ENCODE data around the gene ZDHHC17.
"Not testable (repeated sequence)": the region's sequence is repeated elsewhere in the genome, so short reads cannot be mapped to it uniquely, and the experiment has no call there.

ZDHHC17 gene

DNA sequence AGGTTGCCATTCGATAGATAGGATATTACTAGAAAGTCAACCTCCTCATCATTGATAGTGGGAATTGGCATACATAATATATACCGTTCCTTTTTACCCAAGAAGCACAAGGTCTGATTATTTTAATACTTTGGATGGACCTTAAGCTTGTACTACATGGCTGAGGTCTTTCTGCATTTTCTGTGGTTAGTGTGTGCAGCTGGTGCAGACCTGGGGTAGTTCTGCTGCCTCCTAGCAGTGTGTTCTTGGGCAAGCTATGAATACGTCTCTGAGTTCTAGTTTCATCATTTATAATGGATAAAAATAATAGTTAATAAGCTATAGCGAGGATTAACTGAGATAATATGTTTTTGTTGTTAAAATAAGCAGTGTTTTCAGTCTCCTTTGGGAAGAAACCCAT lies 2.2 kb downstream of the ZDHHC17 start:
- DNase-seq, result no peak

DNA sequence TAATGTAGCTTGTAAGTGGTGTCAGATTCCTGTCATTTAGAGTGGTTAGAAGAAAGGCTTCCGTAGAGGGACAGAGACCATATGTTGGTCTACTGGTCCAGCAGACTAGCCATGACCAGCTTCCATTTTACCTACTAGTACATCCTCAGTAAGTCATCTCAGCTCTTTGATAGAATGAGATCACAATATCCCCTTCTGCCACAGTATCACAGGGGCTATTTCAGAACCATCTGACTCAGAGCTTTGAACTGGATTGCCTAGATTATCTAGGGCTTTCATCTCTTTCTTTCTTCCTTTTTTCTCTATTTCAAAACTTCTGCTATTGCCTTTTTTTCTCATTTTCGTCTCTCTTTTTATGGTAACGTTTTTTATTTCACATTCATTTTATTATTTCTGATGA lies 4.7 kb downstream of the ZDHHC17 start:
- no peak for DNase-seq

DNA sequence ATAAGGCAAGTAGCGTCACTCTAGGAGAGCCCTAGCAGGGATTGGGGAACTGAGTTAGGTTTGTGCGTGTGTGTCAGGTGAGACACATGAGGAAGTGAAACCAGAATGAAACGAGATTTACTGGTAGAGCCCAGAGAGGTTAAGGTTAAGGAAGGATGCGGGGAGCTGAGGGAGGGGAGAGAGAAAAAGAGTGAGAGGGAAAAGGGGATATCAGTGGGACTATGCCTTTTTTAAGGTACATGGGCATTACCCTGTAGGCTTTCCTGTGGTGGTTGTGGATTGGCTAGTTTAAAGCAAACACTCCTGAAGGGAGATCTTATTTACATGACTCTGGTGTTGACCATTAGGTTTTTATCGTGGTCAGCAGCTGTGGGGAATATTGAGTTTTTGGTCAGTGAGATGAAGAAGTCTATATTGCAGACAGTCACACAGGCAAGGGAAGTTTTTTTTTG lies 13.9 kb downstream of the ZDHHC17 start:
- no peak for DNase-seq

DNA sequence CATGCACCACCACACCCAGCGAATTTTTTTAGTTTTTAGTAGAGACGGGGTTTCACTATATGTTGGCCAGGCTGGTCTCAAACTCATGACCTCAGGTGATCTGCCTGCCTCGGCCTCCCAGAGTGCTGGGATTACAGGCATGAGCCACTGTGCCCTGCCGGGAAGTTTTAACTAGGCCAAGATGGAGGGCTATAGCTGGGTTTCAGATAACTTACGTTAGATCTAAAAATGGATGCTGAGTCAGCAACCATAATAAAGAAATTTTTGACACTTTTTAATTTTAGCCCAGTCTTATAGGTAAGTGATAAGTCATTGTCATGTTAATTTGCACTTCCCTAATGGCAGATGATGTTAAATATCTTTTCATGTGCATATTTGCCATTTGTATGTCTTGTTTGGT lies 14.4 kb downstream of the ZDHHC17 start:
- no peak for DNase-seq

DNA sequence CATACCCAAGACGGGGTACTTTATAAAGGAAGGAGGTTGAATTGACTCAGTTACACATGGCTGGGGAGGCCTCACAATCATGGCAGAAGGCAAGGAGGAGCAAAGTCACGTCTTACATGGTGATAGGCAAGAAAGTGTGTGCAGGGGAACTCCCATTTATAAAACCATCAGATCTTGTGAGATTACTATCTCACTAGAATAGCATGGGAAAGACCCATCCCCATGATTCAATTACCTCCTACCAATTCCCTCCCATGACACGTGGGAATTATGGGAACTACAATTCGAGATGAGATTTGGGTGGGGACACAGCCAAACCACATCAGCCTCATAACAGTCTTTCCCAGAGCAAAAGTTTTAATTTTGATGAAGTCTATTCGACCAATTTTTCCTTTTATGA lies 15.4 kb downstream of the ZDHHC17 start:
- not testable (repeated sequence) for DNase-seq

DNA sequence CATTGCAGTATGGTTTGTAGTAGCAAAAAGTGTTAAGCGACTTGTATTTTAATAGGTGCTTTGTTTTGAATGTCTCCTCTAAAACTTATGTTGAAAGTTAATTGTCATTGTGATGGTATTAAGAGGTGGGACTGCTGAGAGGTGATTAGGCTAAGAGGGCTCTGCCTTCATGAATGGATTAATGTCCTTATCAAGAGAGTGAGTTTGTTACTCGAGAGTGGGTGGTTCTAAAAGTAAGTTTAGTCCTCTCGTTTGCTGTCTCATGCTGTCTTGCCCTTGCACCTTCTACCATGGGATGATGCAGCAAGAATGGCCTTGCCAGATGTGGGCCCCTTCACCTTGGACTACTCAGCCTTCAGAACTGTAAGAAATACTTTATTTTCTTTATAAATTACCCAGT lies 17.4 kb downstream of the ZDHHC17 start:
- DNase-seq, result no peak

DNA sequence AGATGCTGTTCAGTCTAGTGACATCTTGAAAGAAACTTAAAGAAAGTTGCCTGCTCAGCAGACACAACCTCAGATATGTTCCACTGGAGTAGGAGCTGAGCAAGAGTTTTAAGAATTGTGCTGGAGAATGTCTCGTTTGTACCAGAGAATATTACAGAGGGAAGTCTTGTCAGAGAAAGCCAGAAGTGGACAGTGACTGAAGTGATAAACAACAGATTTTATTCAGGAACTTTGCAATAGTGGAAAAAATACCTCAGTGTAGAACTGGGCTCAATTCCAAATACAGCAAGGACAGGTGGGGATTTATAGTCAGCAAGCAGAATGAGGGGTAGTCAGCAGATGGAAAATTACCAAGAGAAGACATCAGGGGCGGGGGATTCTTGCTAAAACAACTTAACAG lies 18.6 kb downstream of the ZDHHC17 start:
- no peak for DNase-seq

DNA sequence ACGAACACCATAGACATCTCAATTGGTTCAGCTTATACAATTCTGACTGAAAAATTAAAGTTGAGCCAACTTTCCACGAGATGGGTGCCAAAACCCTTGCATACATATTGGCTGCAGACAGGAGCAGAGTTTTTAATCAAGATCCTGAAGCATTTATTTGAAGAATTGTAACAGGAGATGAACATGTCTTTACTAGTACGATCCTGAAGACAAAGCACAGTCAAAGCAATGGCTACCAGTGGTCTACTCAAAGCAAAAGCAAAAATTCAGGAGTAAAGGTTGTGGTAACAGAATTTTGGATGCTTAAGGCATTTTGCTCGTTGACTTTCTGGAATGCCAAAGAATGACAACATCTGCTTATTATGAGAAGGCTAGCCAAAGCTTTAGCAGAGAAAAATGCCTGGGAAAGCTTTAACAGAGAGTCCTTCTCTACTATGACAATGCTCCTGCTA lies 20.7 kb downstream of the ZDHHC17 start:
- no peak for DNase-seq

DNA sequence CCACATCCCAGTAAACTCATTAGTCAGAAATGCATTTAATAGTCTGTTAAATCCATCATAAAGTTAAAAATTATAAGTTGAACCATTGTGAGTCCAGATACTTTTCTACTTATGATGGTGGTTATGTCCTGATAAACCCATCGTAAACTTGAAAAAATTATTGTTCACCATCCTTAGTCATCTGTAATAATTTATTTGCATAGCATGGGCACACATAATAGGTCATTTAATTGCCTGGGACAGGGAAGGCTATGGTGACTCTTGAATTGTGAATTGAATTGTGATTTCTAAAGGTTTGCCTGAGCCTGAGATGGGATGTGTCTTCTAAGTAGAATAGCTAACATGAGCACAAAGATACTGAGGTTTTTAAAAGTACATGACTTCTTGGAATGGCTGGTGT lies 21.5 kb downstream of the ZDHHC17 start:
- no peak for DNase-seq

DNA sequence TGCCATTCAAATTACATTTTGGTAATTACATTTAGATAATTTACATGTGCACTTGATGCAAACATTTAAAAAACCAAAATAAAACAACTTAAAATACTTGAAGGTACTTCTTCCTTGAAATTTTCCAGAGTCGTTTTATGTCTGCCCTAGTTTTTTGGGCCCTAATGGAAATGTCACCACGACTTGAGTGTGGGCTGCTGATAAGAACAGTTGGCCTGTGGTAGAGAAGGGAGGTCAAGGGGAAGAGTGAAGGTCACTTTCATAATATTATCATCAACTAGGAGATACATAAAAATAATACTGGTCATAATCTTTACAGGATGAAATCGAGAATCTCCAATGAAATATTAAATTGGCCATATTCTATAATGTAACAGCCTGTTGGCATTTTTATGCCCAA lies 23.1 kb downstream of the ZDHHC17 start:
- no peak for DNase-seq

DNA sequence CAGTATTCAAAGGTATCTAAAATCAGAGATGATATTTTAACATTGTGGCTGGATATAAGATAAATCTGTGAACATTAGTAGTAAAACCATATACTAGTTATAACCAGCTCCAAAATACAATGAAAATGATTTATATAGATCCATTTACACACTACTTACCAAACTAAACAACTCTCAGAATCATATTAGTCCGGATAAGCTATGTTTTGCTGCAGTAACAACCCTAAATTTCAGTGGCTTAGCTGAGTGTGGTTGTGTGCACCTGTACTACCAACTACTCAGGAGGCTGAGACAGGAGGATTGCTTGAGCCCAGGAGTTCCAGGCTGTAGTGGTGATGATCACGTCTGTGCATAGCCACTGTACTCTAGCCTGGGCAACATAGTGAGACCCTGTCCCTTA lies 23.8 kb downstream of the ZDHHC17 start:
- no peak for DNase-seq

DNA sequence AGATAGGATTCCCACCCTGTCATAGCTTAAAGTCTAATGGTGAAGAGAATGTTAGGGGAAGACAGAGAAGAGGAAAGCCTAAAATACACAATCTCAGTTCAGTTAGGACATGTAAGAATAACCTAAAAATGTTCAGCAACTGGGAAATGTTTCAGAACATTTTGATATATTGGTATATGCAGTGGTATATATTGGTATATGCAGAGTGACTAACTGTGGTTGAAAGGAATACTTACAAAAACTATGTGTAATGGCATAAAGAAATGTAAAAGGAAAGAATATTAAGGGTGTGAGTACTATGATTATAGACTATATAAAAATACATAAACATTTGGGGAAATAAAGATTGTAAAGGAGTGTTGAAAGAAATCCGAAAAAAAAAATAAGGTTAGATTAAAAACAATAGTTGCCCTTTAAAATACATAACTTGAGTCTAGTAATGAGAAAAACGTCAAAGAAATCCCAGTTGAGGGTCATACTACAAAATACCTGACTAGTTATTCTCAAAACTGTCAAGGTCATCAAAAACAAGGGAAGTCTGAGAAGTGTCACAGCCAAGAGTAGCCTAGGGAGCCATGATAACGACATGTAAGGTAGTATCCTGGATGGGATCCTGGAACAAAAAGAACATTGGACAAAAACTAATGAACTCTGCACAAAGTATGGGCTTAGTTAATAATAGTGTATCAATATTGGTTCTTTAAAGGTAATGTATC lies 25.6 kb downstream of the ZDHHC17 start:
- DNase-seq, result no peak

DNA sequence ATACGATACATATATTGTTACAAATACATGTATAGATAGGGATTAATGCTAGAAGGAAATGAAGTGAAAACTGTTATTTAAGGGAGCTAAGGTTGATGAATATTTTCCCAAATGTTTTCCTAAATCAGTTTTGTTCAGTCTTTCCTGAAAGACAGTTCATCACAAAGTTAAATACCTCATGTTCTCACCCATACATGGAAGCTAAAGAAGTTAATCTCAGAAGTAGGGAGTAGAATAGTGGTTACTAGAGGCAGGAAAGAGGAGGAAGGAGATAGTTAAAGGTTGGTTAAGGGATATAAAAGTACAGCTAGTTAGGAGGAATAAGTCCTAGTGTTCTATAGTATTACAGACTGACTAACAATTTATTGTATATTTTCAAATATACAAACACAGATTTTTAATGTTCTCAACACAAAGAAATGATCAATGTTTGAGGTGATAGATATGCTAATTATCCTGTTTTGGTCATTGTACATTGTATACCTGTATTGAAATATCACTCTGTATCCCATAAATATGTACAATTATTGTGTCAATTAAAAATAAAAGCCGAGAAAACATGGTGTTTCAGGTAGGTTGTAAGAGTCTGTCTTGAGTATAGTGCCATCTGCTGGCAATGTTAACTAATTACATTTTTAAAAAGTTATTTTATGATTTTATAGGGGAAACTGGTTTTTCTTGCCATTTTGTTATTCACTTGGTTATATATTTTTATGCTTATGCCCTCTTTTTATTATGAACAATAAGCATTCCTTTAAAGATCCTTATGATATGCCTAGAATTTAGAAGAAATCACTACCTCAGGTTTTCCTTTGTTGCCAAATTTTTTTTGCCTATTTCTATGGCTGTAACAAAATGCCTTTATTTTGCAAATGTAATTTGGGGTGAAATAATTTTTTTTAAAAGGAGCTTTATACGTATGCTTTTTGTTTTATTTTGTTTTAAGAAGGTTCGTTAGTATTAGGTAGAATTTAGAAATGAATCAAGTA lies 26.9 kb downstream of the ZDHHC17 start:
- DNase-seq, result no peak

DNA sequence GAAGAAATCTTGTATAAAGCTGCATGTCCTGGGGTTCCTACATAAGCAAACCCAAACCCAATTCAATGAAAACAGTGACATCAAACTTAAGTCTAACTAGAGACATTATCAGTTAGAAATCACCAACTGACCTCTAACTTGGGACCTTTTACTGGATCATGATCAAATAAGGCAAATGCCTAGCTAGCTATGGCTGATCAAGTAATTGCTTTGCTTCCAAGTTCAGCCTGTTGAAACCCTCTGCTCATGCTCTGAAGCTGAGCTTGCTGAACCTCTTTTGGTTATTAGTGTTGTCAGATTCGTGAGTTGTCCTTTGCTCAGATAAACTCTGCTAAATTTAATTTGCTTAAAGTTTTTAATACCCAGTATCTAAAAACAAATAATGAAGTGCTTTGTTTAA lies 28.9 kb downstream of the ZDHHC17 start:
- DNase-seq, result no peak

DNA sequence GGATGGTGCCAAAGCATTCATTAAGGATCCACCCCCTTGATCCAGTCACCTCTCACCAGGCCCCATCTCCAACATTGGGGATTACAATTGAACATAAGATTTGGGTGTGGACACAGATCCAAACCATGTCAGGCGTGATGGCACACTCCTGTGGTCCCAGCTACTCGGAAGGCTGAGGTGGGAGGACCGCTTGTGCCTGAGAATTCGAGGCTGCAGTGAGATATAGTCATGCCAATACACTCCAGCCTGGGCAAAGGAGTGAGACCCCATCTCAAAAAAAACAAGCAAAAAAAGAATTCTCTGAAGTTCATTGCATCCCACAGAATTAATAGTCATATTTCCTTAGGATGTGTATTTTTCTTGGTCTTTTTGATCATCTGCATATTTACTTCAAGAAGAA lies 34.9 kb downstream of the ZDHHC17 start:
- DNase-seq, result no peak

DNA sequence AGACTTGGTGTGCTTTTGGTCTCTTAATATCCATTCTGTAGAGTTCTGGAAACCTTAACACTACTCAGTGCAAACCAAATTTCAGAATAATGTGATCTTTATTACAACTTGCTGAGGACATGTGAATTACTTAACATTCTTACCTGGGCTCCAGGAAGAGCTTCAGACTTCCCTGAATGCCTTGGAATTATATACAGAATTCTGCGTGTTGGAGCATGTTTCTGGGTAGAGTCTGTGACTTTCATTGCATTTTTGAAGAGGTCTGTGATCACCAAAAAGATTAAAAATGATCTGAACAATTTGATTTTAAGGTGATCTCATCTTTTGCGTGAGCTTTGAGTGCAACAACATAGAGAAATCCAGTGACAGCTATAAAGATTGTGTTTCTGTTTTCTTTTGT lies 35.4 kb downstream of the ZDHHC17 start:
- DNase-seq, result no peak

DNA sequence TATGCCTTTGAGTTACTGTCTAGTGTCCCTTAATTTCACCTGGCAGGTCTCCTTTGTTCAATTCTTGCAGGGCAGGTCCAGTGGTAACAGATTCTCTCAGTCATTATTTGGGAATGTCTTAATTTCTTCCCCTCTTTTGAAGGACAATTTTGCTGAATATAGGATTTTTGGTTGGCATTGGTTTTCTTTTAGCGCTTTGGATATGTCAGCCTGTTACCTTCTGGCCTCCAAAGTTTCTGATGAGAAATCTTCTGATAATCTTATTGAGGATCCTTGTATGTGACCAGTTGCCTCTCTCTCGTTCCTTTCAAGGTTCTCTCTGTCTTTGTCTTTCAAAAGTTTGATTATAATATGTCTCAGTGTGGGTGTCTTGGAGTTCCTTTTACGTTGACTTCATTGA lies 38.1 kb downstream of the ZDHHC17 start:
- DNase-seq, result no peak

DNA sequence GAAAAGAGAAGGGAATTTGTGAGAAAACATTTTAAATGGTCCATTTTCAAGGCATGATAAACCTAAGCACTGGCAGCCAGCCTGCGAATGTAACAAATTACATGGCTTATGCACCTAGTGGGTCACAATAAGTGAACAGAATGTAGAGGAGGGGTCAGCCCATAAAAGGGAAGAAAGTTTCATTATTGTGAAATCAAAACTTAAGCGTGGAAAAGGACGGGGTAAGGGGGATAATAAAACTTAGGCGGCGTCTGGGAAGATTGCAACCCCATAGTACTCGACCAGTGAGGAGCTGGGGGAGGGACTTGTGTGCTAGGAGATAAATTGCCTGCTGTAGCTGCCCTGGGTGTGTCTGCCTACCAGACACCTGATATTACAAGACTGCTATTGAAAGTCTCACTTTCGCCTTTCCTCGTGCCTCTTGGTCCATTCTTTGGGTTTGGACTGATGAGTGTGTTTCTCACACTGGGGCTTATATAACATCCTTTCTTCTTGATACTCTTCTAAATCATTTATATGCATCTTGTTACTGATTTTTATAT lies 40.6 kb downstream of the ZDHHC17 start:
- DNase-seq, result no peak

DNA sequence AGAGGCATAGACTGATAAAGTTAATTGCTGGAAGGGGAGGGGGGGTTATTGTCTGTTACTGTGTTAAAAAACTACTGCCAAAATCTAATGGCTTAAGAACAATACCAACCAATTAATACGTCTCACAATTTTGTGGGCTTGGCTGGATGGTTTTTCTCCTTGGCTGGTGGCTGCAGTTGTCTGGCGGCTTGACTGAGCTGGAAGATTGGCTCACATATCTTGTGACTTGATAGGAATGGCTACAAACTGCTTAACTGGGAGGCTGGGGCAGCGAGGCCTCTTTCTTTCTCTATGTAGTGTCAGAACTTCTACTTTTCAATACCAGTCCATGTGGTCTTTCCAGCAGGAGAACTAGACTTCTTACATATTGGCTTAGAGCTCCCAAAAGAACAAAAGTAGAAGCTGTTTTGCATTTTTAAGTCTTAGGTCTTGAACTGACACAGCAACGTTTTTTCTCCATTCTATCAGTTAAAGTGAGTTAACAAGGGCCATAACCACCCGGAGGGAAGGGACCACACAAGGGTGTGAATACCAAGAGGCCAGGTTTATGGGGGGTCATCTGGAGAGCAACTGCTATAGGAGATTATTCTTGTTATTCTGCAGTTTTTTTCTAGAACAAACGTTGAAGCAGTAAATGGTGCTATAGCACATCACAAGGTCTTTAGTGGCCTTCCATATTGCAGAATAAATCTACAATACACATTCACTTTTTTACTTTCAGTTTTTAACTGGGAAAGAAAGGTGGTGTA lies 46.9 kb downstream of the ZDHHC17 start:
- no peak for DNase-seq

DNA sequence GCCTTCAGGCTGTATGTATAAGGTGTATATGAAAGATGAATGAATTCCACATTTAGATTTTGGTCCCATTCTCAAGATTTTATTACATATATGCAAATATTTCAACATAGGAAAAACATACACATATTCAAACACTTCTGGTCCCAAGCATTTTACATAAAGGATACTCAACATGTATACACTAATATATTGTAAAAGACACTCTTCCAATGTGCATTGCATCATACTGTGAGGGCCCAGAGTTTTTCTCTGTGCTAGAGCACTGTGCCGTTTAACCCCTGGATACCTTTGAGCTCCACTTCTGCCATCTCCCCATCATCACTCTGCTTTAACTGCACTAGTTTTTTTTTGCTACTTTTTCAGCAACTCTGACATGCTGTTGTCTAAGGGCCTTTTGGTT lies 48.1 kb downstream of the ZDHHC17 start:
- DNase-seq, result no peak

DNA sequence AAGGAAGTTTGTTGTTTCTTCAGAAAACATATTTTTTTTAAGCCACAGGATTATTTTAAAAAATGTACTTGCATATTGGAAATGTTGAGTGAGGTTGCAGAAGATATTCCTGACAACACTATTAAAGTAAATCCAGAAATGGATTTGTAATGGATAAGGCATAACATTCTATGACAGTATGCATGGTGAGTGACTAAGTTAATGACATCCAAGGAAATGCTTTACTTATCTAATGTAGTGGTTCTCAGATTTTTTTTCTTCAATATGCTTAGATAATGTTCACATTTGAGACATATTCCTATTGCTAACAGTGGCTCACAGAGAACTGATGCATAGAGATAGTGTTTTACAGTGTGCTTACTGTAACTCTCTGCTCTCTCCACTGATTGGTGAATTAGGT lies 49.4 kb downstream of the ZDHHC17 start:
- no peak for DNase-seq

DNA sequence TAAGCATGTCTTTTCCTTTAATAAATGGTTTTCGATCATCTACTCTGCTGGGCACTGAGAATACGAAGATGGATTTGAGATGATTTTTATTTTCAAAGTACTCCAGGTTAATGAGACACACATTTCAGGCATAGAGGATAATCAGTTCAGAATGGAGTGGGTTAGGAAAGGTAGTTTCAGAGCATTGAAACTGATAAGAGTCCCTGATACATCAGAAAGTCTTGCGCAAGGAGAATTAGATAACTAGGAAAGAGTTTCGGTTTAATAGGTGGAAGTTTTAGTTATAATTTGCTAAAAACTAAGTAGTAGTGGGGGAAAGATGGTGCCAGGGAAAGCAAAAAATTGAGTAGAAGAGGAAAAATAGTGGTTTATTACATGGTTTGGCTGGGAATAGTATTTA lies 50.1 kb downstream of the ZDHHC17 start:
- DNase-seq, result no peak

DNA sequence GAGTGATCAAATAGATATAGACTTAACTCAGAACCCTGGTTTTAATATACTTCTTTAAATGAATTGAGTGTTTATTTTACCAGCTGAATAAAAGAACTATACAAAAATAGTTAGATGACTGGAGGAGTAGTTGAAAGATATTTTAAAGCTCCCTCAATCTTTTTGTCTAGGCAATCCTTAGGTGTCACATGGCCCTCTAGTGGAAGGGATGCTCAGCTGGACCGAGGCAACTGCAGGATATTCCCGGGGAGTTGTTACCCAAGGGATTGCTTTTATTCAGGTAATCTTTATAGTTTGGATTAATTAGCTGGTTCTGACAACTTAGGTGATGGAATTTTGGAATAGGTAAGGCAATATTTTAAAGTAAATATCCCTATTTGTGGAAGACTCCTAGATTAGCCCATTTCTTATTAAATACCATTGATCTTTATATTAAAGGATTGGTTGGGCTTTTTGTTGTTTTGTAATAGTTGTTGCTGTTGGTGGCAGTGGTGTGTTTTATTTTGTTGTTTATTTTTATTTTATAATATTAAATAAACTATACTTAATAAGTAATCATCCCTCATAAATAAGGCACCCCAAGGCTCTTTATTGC lies 57.1 kb downstream of the ZDHHC17 start:
- DNase-seq, result no peak

Measured in NCI-H1694 (cell line).